Vagina (tissue), 2 donors: ENCODE results near the gene SAP30L.

Source experiments
- POLR2A ChIP-seq, 2 donors: fragments of 450-650 bp; IDR thresholded peaks; one replicate each; pipeline ENCODE4 v1.6.1; 2017; ENCODE audit warnings: antibody characterized with exemption in 2 of 2, mild to moderate bottlenecking in 2 of 2, moderate library complexity in 2 of 2
- POLR2AphosphoS5 ChIP-seq, 2 donors: sonication (generic); formaldehyde crosslinking; IDR thresholded peaks; one replicate each; pipeline ENCODE4 v1.9.0; 2017; ENCODE audit warnings: antibody characterized with exemption in 2 of 2, mild to moderate bottlenecking in 2 of 2, low read depth in 1 of 2; ENCODE audit not compliant: insufficient read depth in 1 of 2
- TF ChIP-seq, protein P1 (sequence below), 3 experiments: fragments of 450-650 bp in 2 of 3; fragments of 200-600 bp in 1 of 3; sonication (generic) in 1 of 3; IDR thresholded peaks; one replicate each; pipeline ENCODE4 v1.5.1; 2017 to 2019; ENCODE audit warnings: antibody characterized with exemption in 3 of 3, mild to moderate bottlenecking in 2 of 3, moderate library complexity in 2 of 3

DNA sequence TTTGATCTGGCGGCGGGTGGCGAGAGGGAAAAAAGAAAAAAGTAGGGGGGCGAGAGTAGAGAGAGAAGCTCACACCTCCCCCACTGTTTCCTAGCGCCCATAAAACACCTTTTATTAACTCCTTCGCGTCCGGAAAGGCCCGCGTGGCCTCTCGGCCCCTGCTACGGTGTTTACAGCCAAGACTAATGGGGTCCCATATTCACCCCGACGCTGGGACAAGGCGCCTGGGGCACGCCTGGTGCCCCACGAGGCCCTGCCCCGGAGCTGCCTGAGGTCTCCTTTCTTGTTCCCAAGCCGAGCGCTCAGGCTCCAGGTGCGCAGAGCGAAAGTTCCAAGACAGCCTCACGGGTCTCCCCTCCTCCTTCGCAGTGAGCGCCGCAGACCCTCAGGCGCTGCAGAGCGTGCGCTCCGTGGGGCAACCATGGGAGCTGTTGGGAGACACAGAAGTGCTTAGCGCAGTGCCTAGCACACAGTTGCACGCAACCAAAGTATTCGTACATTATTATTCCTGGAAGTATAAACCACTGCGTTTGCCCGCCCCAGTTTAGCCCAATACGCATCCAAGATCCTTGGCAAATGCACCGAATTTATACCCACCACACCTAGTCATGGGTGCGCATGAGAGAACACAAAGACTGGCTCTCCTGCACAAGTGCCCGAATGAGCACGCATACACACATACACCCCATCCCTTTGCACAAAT lies 27.9 kb downstream of the SAP30L start:
- TF ChIP-seq POLR2A (IDR thresholded peaks at IDR 0.05) (no peak), POLR2AphosphoS5 (IDR thresholded peaks at IDR 0.05; ENCODE audit: insufficient read depth in 1 of 2, low read depth in 1 of 2) (no peak)
- TF ChIP-seq, protein P1, sequence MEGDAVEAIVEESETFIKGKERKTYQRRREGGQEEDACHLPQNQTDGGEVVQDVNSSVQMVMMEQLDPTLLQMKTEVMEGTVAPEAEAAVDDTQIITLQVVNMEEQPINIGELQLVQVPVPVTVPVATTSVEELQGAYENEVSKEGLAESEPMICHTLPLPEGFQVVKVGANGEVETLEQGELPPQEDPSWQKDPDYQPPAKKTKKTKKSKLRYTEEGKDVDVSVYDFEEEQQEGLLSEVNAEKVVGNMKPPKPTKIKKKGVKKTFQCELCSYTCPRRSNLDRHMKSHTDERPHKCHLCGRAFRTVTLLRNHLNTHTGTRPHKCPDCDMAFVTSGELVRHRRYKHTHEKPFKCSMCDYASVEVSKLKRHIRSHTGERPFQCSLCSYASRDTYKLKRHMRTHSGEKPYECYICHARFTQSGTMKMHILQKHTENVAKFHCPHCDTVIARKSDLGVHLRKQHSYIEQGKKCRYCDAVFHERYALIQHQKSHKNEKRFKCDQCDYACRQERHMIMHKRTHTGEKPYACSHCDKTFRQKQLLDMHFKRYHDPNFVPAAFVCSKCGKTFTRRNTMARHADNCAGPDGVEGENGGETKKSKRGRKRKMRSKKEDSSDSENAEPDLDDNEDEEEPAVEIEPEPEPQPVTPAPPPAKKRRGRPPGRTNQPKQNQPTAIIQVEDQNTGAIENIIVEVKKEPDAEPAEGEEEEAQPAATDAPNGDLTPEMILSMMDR (IDR thresholded peaks at IDR 0.05), result no peak
